HEK293 (cell line): ENCODE results near the gene CHMP4B.

Source experiments
- CTCF ChIA-PET: fragments of 350-600 bp; formaldehyde crosslinking; extraction: SDS; loops from one replicate; lab custom pipeline; 2021; ENCODE audit warnings: antibody characterized with exemption; lab: Yijun Ruan, JAX
- POLR2A ChIA-PET: fragments of 300-600 bp; formaldehyde crosslinking; extraction: SDS; loops from one replicate; lab custom pipeline; 2020; ENCODE audit warnings: antibody characterized with exemption, inconsistent platforms; lab: Yijun Ruan, JAX
- H3K27ac ChIP-seq: fragments of 200-500 bp; sonication (Bioruptor generic); 2 replicates; pipeline ENCODE4 v1.5.1; 2014; ENCODE audit warnings: low read depth, low read length, control low read depth, inconsistent platforms; ENCODE audit errors: extremely low read depth
- H3K36me3 ChIP-seq, 2 experiments: fragments of 200-500 bp in 1 of 2; sonication (Bioruptor generic) in 1 of 2; 1 replicate in 1 of 2; 2 replicates in 1 of 2; pipeline ENCODE4 v1.5.1; 2014 to 2017; ENCODE audit warnings: inconsistent platforms in 2 of 2, low read length in 2 of 2; ENCODE audit not compliant: control insufficient read depth in 2 of 2, insufficient read depth in 1 of 2
- H3K4me1 ChIP-seq: fragments of 200-500 bp; sonication (Bioruptor generic); 2 replicates; pipeline ENCODE4 v1.5.1; 2014; ENCODE audit warnings: mild to moderate bottlenecking, low read length, inconsistent platforms; ENCODE audit not compliant: control insufficient read depth, insufficient read depth
- H3K4me3 ChIP-seq: 2 replicates; pipeline ENCODE4 v1.5.1; 2011; ENCODE audit warnings: low read depth, mild to moderate bottlenecking, control low read depth, low read length, moderate library complexity
- H3K9me3 ChIP-seq: fragments of 200-500 bp; sonication (Bioruptor generic); 2 replicates; pipeline ENCODE4 v1.5.1; 2014; ENCODE audit warnings: low read depth, low read length, inconsistent platforms; ENCODE audit not compliant: control insufficient read depth, insufficient read depth
- GLI4 ChIP-seq: fragments of 450-650 bp; formaldehyde crosslinking; IDR thresholded peaks from 2 replicates; pipeline ENCODE4 v1.5.1; 2016; ENCODE audit warnings: missing biosample characterization, missing genetic modification characterization
- GLIS2 ChIP-seq: fragments of 450-650 bp; formaldehyde crosslinking; IDR thresholded peaks from 2 replicates; pipeline ENCODE4 v1.5.1; 2016; ENCODE audit warnings: missing biosample characterization, missing genetic modification characterization
- KLF1 ChIP-seq: fragments of 450-650 bp; formaldehyde crosslinking; IDR thresholded peaks from 2 replicates; pipeline ENCODE4 v1.5.1; 2016; ENCODE audit warnings: missing biosample characterization, missing genetic modification characterization
- MEIS1 ChIP-seq: sonication (generic); formaldehyde crosslinking; IDR thresholded peaks from 2 replicates; pipeline ENCODE4 v1.8.1; 2022; ENCODE audit warnings: missing genetic modification reagents, mild to moderate bottlenecking, borderline replicate concordance
- REPIN1 ChIP-seq: fragments of 450-650 bp; formaldehyde crosslinking; IDR thresholded peaks from 2 replicates; pipeline ENCODE4 v1.5.1; 2017; ENCODE audit warnings: missing biosample characterization, missing genetic modification characterization, low read depth
- SP3 ChIP-seq: fragments of 450-650 bp; formaldehyde crosslinking; IDR thresholded peaks from 2 replicates; pipeline ENCODE4 v1.5.1; 2016; ENCODE audit warnings: missing biosample characterization, missing genetic modification characterization
- SP7 ChIP-seq: fragments of 450-650 bp; formaldehyde crosslinking; IDR thresholded peaks from 2 replicates; pipeline ENCODE4 v1.5.1; 2016; ENCODE audit warnings: missing biosample characterization, missing genetic modification characterization
- ZNF175 ChIP-seq: fragments of 450-650 bp; formaldehyde crosslinking; IDR thresholded peaks from 2 replicates; pipeline ENCODE4 v1.5.1; 2016; ENCODE audit warnings: missing biosample characterization, missing genetic modification characterization
- ZNF184 ChIP-seq: fragments of 450-650 bp; IDR thresholded peaks from 2 replicates; pipeline ENCODE4 v1.5.1; 2018; ENCODE audit warnings: missing biosample characterization, mild to moderate bottlenecking, missing genetic modification characterization
- ZNF221 ChIP-seq: fragments of 450-650 bp; formaldehyde crosslinking; IDR thresholded peaks from 2 replicates; pipeline ENCODE4 v1.5.1; 2017; ENCODE audit warnings: missing biosample characterization, missing genetic modification characterization, borderline replicate concordance
- ZNF341 ChIP-seq: fragments of 450-650 bp; formaldehyde crosslinking; IDR thresholded peaks from 2 replicates; pipeline ENCODE4; 2016; ENCODE audit warnings: low read depth, missing biosample characterization, missing genetic modification characterization
- ZNF585B ChIP-seq: fragments of 450-650 bp; formaldehyde crosslinking; IDR thresholded peaks from 2 replicates; pipeline ENCODE4 v1.5.1; 2016; ENCODE audit warnings: missing biosample characterization, missing genetic modification characterization
- ZNF629 ChIP-seq: fragments of 450-650 bp; formaldehyde crosslinking; IDR thresholded peaks from 2 replicates; pipeline ENCODE4 v1.5.1; 2017; ENCODE audit warnings: missing biosample characterization, missing genetic modification characterization
- ZSCAN23 ChIP-seq: fragments of 450-650 bp; formaldehyde crosslinking; IDR thresholded peaks from 2 replicates; pipeline ENCODE4 v1.5.1; 2016; ENCODE audit warnings: missing biosample characterization, missing genetic modification characterization
- TF ChIP-seq, protein P1 (sequence below): fragments of 450-650 bp; formaldehyde crosslinking; IDR thresholded peaks from 2 replicates; pipeline ENCODE4 v1.5.1; 2016; ENCODE audit warnings: missing biosample characterization, missing genetic modification characterization
- TF ChIP-seq, protein P2 (sequence below): sonication (generic); formaldehyde crosslinking; IDR thresholded peaks from 2 replicates; pipeline ENCODE4 v1.8.1; 2022; ENCODE audit warnings: mild to moderate bottlenecking, moderate library complexity, missing genetic modification reagents
- TF ChIP-seq, protein P3 (sequence below): fragments of 450-650 bp; formaldehyde crosslinking; IDR thresholded peaks from 2 replicates; pipeline ENCODE4 v1.5.1; 2016; ENCODE audit warnings: missing biosample characterization, missing genetic modification characterization
- TF ChIP-seq, protein P4 (sequence below): fragments of 450-650 bp; formaldehyde crosslinking; IDR thresholded peaks from 2 replicates; pipeline ENCODE4 v1.5.1; 2016; ENCODE audit warnings: missing biosample characterization, missing genetic modification characterization, low read depth
- TF ChIP-seq, protein P5 (sequence below): fragments of 450-650 bp; formaldehyde crosslinking; conservative IDR thresholded peaks from 2 replicates; pipeline ENCODE4 v1.5.1; 2016; ENCODE audit warnings: low read depth, missing biosample characterization, missing genetic modification characterization
- TF ChIP-seq, protein P6 (sequence below): fragments of 450-650 bp; formaldehyde crosslinking; IDR thresholded peaks from 2 replicates; pipeline ENCODE4 v1.5.1; 2016; ENCODE audit warnings: missing biosample characterization, missing genetic modification characterization

Gene CHMP4B

DNA sequence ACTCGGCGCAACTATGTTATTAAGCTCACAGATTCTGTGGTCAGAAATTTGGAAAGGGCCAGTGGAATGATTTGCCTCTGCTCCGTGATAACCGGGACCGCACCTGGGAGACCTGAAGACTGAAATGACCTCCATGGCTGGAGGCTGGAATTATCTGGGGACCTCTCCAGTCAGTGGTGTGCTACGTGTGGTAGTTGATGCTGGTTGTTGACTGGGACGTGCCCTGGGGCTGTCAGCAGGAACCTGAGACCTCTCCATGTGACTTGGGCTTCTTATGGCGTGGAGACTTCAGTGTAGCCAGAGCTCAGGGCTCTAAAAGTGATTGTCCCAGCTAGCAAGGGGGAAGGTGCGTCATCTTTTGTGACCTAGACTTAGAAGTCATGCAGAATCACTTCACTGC is 50.3 kb downstream of the CHMP4B start:
- ChIA-PET CTCF (interaction anchor here (0.6 to 5.9 kb wide), 11 partner anchors 9 to 411 kb away, joined by 3 to 43 read pairs (median 5); partner anchors contain the start of gene EIF2S2), POLR2A (no interaction called here)
- H3K9me3 ChIP-seq = no peaks in the 10 kb centered on the region
- no peaks in the 10 kb centered on the region for H3K4me1 ChIP-seq
- no peak for TF ChIP-seq ZNF175 (tag by site-specific recombination)
- TF ChIP-seq, protein P1, sequence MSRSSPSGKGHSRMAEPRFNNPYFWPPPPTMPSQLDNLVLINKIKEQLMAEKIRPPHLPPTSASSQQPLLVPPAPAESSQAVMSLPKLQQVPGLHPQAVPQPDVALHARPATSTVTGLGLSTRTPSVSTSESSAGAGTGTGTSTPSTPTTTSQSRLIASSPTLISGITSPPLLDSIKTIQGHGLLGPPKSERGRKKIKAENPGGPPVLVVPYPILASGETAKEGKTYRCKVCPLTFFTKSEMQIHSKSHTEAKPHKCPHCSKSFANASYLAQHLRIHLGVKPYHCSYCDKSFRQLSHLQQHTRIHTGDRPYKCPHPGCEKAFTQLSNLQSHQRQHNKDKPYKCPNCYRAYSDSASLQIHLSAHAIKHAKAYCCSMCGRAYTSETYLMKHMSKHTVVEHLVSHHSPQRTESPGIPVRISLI (tag by site-specific recombination) = no peak
- TF ChIP-seq, protein P2, sequence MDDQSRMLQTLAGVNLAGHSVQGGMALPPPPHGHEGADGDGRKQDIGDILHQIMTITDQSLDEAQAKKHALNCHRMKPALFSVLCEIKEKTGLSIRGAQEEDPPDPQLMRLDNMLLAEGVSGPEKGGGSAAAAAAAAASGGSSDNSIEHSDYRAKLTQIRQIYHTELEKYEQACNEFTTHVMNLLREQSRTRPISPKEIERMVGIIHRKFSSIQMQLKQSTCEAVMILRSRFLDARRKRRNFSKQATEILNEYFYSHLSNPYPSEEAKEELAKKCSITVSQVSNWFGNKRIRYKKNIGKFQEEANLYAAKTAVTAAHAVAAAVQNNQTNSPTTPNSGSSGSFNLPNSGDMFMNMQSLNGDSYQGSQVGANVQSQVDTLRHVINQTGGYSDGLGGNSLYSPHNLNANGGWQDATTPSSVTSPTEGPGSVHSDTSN = no peak
- no peak for TF ChIP-seq SP7 (tag by site-specific recombination)
- TF ChIP-seq ZNF629 (tag by site-specific recombination) = no peak
- no peak for TF ChIP-seq GLI4 (tag by site-specific recombination)
- TF ChIP-seq, protein P3, sequence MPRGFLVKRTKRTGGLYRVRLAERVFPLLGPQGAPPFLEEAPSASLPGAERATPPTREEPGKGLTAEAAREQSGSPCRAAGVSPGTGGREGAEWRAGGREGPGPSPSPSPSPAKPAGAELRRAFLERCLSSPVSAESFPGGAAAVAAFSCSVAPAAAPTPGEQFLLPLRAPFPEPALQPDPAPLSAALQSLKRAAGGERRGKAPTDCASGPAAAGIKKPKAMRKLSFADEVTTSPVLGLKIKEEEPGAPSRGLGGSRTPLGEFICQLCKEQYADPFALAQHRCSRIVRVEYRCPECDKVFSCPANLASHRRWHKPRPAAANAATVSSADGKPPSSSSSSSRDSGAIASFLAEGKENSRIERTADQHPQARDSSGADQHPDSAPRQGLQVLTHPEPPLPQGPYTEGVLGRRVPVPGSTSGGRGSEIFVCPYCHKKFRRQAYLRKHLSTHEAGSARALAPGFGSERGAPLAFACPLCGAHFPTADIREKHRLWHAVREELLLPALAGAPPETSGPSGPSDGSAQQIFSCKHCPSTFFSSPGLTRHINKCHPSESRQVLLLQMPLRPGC = no peak
- TF ChIP-seq, all 188 proteins: peak for 0
- Histone ChIP-seq H3K27ac (no peak overlapping the region), H3K4me3 (no peak overlapping the region), H3K36me3 (peaks cover 0 to 5% of the 10 kb centered on the region in 2 experiments; a peak in 1 of 3 replicates)

DNA sequence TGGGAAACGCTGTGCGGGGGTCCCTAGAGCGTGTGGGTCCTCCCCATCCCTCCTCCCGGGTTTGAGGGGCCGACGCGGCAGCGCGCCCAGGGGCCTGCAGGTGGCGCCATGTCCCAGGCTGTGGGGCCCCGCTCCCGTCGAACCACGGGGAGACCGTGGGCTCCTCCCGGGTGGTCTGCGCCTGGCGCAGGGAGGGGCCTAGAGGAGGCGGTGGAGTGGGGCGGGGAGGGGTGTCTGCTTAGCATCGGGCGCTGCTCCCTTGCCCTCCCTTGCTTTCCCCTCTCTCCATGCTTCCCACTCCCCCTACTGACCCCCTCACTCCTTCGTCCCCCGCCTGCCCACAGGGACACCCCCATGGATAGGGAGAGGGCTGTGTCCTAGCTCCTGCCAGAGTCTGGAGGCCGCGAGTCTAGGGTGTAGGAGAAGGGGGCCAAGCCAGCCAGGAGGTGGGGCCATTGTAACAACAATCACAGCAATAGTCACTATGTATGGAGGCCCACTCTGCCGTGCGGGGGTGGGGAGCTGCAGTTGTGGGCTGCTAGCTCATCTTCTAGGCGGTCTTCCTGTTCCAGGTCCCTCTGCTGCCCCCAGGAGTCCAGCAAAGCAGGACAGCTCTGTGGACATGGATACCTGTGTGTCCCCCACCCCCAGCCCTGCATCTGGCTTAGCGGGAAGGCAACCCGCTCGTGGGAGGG is 51.7 kb downstream of the CHMP4B start:
- Histone ChIP-seq H3K36me3 (no peaks in the 10 kb centered on the region), H3K4me3 (no peak overlapping the region), H3K4me1 (no peaks in the 10 kb centered on the region), H3K9me3 (no peaks in the 10 kb centered on the region), H3K27ac (no peak overlapping the region)
- ChIA-PET CTCF (interaction anchor here (0.5 to 5.9 kb wide), 23 partner anchors 8 to 607 kb away, joined by 3 to 43 read pairs (median 3); partner anchors contain the start of gene EIF2S2), POLR2A (no interaction called here)
- TF ChIP-seq SP3 (tag by site-specific recombination) = peak; percentile 31
- no peak for TF ChIP-seq ZNF585B (tag by site-specific recombination)
- no peak for TF ChIP-seq ZNF221 (tag by site-specific recombination)
- peak; percentile 83 for TF ChIP-seq GLIS2 (tag by site-specific recombination)
- TF ChIP-seq KLF1 (tag by site-specific recombination) = no peak
- TF ChIP-seq ZNF341 (tag by site-specific recombination) = no peak
- TF ChIP-seq, protein P4, sequence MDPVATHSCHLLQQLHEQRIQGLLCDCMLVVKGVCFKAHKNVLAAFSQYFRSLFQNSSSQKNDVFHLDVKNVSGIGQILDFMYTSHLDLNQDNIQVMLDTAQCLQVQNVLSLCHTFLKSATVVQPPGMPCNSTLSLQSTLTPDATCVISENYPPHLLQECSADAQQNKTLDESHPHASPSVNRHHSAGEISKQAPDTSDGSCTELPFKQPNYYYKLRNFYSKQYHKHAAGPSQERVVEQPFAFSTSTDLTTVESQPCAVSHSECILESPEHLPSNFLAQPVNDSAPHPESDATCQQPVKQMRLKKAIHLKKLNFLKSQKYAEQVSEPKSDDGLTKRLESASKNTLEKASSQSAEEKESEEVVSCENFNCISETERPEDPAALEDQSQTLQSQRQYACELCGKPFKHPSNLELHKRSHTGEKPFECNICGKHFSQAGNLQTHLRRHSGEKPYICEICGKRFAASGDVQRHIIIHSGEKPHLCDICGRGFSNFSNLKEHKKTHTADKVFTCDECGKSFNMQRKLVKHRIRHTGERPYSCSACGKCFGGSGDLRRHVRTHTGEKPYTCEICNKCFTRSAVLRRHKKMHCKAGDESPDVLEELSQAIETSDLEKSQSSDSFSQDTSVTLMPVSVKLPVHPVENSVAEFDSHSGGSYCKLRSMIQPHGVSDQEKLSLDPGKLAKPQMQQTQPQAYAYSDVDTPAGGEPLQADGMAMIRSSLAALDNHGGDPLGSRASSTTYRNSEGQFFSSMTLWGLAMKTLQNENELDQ = no peak
- TF ChIP-seq MEIS1 (CRISPR knock-in tag) = no peak
- TF ChIP-seq, protein P5, sequence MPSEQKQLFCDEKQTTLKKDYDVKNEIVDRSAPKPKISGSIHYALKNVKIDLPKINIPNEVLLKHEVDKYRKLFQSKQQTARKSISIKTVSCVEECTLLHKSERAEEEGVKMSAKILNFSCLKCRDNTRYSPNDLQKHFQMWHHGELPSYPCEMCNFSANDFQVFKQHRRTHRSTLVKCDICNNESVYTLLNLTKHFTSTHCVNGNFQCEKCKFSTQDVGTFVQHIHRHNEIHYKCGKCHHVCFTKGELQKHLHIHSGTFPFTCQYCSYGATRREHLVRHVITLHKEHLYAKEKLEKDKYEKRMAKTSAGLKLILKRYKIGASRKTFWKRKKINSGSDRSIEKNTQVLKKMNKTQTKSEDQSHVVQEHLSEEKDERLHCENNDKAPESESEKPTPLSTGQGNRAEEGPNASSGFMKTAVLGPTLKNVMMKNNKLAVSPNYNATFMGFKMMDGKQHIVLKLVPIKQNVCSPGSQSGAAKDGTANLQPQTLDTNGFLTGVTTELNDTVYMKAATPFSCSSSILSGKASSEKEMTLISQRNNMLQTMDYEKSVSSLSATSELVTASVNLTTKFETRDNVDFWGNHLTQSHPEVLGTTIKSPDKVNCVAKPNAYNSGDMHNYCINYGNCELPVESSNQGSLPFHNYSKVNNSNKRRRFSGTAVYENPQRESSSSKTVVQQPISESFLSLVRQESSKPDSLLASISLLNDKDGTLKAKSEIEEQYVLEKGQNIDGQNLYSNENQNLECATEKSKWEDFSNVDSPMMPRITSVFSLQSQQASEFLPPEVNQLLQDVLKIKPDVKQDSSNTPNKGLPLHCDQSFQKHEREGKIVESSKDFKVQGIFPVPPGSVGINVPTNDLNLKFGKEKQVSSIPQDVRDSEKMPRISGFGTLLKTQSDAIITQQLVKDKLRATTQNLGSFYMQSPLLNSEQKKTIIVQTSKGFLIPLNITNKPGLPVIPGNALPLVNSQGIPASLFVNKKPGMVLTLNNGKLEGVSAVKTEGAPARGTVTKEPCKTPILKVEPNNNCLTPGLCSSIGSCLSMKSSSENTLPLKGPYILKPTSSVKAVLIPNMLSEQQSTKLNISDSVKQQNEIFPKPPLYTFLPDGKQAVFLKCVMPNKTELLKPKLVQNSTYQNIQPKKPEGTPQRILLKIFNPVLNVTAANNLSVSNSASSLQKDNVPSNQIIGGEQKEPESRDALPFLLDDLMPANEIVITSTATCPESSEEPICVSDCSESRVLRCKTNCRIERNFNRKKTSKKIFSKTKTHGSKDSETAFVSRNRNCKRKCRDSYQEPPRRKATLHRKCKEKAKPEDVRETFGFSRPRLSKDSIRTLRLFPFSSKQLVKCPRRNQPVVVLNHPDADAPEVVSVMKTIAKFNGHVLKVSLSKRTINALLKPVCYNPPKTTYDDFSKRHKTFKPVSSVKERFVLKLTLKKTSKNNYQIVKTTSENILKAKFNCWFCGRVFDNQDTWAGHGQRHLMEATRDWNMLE (tag by site-specific recombination) = no peak
- TF ChIP-seq ZSCAN23 (tag by site-specific recombination) = no peak
- no peak for TF ChIP-seq REPIN1 (tag by site-specific recombination)
- TF ChIP-seq, protein P6, sequence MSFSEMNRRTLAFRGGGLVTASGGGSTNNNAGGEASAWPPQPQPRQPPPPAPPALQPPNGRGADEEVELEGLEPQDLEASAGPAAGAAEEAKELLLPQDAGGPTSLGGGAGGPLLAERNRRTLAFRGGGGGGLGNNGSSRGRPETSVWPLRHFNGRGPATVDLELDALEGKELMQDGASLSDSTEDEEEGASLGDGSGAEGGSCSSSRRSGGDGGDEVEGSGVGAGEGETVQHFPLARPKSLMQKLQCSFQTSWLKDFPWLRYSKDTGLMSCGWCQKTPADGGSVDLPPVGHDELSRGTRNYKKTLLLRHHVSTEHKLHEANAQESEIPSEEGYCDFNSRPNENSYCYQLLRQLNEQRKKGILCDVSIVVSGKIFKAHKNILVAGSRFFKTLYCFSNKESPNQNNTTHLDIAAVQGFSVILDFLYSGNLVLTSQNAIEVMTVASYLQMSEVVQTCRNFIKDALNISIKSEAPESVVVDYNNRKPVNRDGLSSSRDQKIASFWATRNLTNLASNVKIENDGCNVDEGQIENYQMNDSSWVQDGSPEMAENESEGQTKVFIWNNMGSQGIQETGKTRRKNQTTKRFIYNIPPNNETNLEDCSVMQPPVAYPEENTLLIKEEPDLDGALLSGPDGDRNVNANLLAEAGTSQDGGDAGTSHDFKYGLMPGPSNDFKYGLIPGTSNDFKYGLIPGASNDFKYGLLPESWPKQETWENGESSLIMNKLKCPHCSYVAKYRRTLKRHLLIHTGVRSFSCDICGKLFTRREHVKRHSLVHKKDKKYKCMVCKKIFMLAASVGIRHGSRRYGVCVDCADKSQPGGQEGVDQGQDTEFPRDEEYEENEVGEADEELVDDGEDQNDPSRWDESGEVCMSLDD (tag by site-specific recombination) = peak; percentile 51; the same call in 1 of the 2 replicates
- no peak for TF ChIP-seq ZNF184 (tag by site-specific recombination)
